Fibroblast of skin of scalp (primary cell): ENCODE results near the gene VRK2.
"Not testable (repeated sequence)": the region's sequence is repeated elsewhere in the genome, so short reads cannot be mapped to it uniquely, and the experiment has no call there.

ENCODE experiments used
- DNase-seq: peaks from one replicate; pipeline ENCODE4 v3.0.0-alpha.2; 2013

Gene VRK2

DNA sequence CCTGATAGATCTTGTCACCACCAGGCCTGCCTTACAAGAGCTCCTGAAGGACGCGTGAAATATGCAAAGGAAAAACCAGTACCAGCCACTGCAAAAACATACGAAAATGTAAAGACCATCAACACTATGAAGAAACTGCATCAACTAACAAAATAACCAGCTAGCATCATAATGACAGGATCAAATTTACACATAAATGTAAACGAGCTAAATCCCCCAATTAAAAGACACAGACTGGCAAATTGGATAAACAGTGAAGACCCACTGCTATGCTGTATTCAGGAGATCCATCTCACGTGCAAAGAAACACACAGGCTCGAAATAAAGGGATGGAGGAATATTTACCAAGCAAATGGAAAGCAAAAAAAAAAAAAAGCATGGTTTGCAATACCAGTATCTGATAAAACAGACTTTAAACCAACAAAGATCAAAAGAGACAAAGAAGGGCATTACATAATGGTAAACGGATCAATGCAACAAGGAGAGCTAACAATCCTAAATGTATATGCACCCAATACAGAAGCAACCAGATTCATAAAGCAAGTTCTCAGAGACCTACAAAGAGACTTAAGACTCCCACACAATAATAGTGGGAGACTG lies 123.8 kb downstream of the VRK2 start:
- DNase-seq = not testable (repeated sequence)

DNA sequence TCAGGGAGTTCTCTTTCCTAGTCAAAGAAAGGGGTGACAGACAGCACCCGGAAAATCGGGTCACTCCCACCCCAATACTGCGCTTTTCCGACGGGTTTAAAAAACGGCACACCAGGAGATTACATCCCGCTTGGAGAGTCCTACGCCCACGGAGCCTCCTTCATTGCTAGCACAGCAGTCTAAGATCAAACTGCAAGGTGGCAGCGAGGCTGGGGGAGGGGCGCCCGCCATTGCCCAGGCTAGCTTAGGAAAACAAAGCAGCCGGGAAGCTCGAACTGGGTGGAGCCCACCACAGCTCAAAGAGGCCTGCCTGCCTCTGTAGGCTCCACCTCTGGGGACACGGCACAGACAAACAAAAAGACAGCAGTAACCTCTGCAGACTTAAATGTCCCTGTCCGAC lies 125.2 kb downstream of the VRK2 start:
- not testable (repeated sequence) for DNase-seq

DNA sequence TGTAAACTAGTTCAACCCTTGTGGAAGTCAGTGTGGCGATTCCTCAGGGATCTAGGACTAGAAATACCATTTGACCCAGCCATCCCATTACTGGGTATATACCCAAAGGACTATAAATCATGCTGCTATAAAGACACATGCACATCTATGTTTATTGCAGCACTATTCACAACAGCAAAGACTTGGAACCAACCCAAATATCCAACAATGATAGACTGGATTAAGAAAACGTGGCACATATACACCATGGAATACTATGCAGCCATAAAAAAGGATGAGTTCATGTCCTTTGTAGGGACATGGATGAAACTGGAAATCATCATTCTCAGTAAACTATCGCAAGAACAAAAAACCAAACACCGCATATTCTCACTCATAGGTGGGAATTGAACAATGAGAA lies 130.6 kb downstream of the VRK2 start:
- not testable (repeated sequence) for DNase-seq

DNA sequence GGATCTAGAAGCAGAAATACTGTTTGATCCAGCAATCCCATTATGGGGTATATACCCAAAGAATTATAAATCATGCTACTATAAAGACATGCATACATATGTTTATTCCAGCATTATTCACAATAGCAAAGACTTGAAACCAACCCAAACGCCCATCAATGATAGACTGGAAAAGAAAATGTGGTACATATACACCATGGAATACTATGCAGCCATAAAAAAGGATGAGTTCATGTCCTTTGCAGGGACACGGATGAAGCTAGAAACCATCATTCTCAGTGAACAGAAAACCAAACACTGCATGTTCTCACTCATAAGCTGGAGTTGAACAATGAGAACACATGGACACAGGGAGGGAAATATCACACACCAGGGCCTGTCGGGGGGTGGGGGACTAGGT lies 133.6 kb downstream of the VRK2 start:
- DNase-seq = not testable (repeated sequence)

DNA sequence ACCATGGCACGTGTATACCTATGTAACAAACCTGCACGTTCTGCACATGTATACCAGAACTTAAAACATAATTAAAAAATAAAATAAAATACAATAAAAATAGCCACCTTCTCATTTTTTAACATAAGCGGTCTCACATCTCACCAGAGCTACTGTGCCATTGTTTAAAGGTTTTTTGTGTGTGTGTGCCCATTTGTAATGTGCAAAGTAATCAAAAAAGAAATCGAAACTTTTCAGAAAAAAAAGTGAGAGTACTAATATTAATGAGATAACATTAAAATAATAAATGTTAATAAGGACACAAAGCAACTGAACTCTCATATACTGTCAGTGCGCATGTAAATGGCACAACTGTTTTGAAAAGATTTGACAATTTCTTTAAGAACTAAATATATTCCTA lies 134.0 kb downstream of the VRK2 start:
- DNase-seq = no peak

DNA sequence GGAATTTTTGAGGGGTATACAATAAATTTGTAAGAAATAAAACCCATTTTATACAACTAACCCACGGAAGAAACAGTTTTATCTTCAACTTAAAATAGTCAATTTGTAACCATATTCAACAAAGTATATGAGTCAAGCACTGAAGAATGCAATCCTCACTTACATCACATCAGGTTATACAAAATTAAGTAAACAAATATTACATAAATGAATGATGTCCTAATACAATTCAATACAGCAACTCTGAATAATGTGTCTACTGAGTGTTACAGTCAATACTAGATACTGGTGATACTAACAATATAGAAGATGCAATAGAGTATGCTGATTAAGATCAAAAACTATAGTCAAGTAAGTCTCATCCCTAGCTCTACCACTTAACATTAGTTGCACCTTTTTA lies 135.9 kb downstream of the VRK2 start:
- DNase-seq = no peak

DNA sequence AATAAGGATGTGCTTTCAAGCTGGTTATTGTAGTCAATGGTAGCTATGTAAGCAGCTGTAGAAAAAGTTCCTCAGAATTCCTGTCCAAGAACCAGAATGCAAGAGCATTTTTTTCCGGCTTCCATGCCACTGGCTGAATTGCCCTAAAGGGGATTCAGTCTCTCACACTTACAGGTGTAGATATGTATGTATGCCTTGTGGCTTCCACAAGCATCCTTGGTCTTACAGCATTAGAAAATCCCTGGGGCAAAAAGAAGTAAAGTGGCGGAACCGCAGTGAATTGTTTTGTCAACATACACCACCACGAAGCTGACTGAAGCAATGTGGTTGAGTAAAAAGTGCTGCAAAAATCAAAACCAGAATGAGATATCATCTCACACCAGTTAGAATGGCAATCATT lies 139.9 kb downstream of the VRK2 start:
- DNase-seq = no peak

DNA sequence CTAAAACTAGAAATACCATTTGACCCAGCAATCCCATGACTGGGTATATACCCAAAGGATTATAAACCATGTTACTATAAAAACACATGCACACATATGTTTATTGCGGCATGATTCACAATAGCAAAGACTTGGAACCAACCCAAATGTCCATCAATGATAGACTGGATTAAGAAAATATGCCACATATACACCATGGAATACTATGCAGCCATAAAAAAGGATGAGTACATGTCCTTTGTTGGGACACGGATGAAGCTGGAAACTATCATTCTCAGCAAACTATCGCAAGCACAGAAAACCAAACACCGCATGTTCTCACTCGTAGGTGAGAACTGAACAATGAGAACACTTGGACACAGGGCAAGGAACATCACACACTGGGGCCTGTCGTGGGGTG lies 140.4 kb downstream of the VRK2 start:
- DNase-seq = not testable (repeated sequence)

DNA sequence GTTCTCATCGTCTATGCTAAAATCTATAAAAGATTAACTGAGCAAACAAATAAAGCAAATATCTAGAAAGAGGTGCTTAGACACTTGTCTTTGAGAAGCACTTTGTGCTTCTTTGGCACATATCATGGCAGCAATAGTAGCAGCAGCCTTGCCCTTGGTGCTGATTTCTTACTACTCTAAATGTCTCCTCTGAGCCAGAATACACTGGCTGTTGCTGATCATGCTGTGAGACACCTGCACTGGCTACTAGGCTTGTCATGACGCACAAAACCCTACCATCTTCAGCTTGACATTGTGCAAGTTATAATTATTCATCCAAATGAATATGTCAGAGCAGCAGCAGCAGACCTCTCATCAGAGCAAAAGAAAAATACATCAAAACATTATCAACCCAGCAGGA lies 147.9 kb downstream of the VRK2 start:
- DNase-seq = no peak

DNA sequence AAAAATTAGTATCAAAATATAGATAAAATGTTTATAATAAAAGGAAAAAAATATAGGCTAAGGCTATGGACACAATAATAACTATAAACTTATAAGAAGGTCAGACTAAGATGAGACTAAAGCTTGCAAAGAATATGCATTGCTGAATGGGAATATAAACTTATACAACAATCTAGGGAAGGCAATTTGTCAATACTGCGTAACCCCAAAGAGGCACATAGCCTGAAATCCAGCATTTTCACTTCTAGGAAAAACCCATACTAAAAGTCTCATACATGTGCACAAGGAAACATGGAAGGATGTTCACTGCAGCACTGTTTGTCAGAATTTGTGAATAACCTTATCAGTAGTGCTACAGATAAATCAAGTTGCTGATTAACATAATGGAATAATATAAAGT lies 149.1 kb downstream of the VRK2 start:
- no peak for DNase-seq

DNA sequence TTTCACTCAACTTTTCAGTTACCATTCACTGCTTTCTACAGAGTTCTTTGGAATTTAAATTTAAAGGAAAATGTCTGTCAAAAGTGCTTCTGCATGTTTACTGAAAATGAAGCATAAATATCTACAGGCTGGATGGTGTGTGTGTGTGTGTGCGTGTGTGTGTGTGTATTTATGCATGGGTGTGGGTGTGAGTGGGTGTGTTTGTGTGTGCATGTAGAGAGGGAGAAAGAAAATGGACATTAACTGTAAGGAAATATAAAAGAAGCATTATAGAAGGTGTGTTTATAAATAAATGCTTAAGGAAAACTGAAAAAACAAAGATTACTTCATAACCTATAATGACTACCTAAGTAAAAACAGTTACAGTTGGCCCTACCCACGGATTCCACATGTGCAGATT lies 151.3 kb downstream of the VRK2 start:
- DNase-seq = no peak

DNA sequence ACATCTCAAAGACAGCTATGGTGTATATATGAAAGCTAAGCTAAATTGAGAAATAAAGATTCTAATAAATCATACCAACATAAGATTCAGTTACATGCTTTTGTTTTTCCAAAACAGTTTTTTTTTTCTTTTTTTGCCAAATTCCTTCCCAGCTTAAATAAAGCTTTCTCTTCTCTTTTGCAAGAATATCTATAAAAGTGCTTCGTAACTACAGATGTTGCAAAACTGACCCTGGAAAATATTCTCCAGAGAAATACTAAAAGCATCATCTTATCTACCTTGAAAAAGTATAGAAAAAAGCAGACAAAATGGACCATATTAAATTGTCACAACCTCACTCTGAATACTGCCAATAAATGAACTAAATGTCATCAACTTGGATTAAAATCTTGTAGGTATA lies 155.8 kb downstream of the VRK2 start:
- DNase-seq = no peak

DNA sequence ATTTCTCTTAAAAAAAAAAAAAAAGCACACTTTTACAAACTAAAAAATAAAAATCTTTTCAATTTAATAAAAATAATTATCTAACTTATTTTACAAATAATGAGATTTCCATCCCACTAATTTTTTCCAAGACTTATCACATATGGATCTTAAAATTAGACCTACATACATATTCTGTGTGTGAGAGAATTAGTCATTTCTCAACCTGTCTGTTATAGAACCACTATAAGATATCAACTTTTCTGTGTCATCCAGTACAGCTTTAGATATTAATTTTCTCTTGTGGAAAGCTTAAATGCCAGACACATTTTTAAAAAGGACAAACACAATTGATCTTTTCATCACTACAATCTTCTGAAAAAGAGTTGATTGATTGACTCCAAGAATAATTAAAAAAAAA lies 156.4 kb downstream of the VRK2 start:
- no peak for DNase-seq

DNA sequence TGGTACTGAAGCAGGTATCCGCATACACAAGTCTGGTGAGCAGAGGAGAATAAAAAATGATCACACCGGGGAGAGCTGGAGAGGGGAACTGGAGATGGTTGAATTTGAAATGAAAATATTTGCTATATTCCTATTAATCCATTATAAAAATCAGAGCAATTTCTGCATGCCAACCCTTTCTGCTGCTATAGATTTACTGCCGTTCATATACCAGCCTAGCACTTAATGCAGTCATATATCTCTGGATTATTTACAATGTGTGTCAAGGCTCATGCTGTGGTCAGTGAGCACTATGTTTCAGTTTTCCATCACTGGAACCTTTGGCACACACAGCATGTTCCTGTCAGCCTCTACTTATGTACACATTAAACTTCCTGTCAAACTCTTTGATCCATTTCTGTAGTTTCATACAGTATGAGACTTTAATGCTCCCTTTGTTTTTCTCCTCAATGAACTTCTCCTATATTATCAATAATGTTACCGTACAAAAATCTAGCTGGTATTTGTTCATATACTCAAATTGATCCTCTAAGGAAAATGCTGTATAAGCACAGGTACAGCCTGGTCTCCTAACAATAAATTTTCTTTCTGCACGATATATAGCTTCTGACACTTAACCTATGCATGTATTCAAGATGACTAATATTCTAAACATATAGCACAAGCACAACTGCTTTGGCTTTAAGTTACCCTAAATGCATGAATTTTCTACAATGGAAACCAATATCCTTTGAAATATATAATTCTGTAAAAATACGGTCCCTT lies 157.8 kb downstream of the VRK2 start:
- DNase-seq = peak; percentile 9

DNA sequence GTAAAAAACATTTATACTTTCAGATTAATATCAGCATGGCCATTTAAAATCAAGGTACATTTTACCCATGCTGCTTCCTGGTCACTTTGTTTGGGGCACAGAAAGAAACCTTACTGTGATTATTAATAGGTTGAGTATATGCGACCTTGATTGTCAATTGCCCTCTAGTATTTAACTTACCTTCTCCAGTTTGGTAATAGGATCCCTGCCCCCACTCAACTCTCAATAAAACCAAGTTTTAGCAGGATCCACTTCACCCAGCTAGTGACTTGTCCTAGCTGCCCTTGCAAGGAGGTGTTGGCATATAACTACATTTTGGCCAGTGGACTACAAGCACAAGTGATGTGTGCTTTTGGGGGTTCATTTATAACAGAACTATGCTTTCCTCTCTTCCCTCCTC lies 160.2 kb downstream of the VRK2 start:
- DNase-seq = no peak

DNA sequence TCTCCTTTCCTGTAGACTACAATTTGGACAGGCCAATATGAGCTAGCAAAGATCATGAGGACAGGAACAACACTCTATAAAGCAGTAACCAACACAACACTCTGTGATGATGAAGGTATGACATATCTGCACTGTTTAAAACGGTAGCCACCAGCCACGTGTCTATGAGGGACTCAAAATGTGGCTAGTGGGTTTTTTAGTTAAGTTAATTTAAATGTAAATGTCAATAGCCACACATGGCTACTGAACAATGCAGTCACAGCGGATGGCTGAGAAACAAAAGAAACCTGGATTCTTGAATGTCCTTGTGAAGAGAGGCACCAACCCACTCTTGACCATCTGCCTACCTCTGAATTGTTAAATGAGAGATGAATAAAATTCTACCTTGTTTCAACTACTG lies 160.6 kb downstream of the VRK2 start:
- DNase-seq = no peak
